Kidney tubule cell (primary cell): Measurements from ENCODE around the gene FGF22.
"Not testable (repeated sequence)": the region's sequence is repeated elsewhere in the genome, so short reads cannot be mapped to it uniquely, and the experiment has no call there.

ENCODE experiments used
- DNase-seq: peaks from one replicate; pipeline ENCODE4 v3.0.0-alpha.2; 2018; ENCODE audit warnings: low spot score

Gene FGF22

GRCh38 chr19:660793-661426, 21.2 kb downstream of the FGF22 start:
- peak; percentile 40 for DNase-seq

GRCh38 chr19:661427-662196, 21.9 kb downstream of the FGF22 start:
- peak; percentile 32 for DNase-seq

- peak; percentile 70 for DNase-seq
Measured at GRCh38 chr19:662207-662961, 22.7 kb downstream of the FGF22 start.

- DNase-seq: peak; percentile 95
Measured at GRCh38 chr19:662962-663681, 23.4 kb downstream of the FGF22 start, which contains the start of gene RNF126. TSS of gene RNF126 (minus strand) at chr19:663214. CDS start at chr19:663121, 93 bp downstream.

- no peak for DNase-seq
Measured at GRCh38 chr19:663682-664117, 24.0 kb downstream of the FGF22 start.

- peak; percentile 81 for DNase-seq
Measured at GRCh38 chr19:664913-665443, 25.3 kb downstream of the FGF22 start.

GRCh38 chr19:666985-667573, 27.4 kb downstream of the FGF22 start:
- not testable (repeated sequence) for DNase-seq

GRCh38 chr19:668675-669434, 29.2 kb downstream of the FGF22 start:
- DNase-seq: not testable (repeated sequence)

GRCh38 chr19:670609-671075, 31.0 kb downstream of the FGF22 start:
- no peak for DNase-seq

- DNase-seq: no peak
Measured at GRCh38 chr19:674282-675151, 34.8 kb downstream of the FGF22 start.

- DNase-seq: no peak
Measured at GRCh38 chr19:676007-676338, 36.3 kb downstream of the FGF22 start.

- DNase-seq: peak; percentile 57
Measured at GRCh38 chr19:676339-677105, 36.8 kb downstream of the FGF22 start, which contains the start of gene FSTL3. TSS of gene FSTL3 (plus strand) at chr19:676392. CDS start at chr19:676424, 32 bp downstream.

- DNase-seq: peak; percentile 95
Measured at GRCh38 chr19:677201-677600, 37.5 kb downstream of the FGF22 start.

GRCh38 chr19:677601-678436, 38.1 kb downstream of the FGF22 start:
- DNase-seq: peak; percentile 88

GRCh38 chr19:678791-679388, 39.2 kb downstream of the FGF22 start:
- DNase-seq: no peak

GRCh38 chr19:679418-680286, 40.0 kb downstream of the FGF22 start:
- DNase-seq: peak; percentile 65
